Esophagus mucosa (tissue), 1 donor: Measurements from ENCODE around the gene GDE1. TPM values are rescaled to one million over a fixed set of nuclear protein-coding genes. Genes with fewer than 3 reads are reported as not detected.
"Not testable (repeated sequence)": the region's sequence is repeated elsewhere in the genome, so short reads cannot be mapped to it uniquely, and the experiment has no call there.

Experiments used
- ATAC-seq: fragments of 200-7000 bp; cut with Tn5 transposase; one replicate; pipeline ENCODE4 v1.9.1; 2020
- total RNA-seq: library from RNA; stranded (reverse); gene quantifications from one replicate; pipeline ENCODE4 v1.2.4, GENCODE V29; 2023
- donor health status: DM: yes; HTN: yes; CAD: no.

The GDE1 gene, protein sequence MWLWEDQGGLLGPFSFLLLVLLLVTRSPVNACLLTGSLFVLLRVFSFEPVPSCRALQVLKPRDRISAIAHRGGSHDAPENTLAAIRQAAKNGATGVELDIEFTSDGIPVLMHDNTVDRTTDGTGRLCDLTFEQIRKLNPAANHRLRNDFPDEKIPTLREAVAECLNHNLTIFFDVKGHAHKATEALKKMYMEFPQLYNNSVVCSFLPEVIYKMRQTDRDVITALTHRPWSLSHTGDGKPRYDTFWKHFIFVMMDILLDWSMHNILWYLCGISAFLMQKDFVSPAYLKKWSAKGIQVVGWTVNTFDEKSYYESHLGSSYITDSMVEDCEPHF
- 29.9 TPM for total RNA-seq

DNA sequence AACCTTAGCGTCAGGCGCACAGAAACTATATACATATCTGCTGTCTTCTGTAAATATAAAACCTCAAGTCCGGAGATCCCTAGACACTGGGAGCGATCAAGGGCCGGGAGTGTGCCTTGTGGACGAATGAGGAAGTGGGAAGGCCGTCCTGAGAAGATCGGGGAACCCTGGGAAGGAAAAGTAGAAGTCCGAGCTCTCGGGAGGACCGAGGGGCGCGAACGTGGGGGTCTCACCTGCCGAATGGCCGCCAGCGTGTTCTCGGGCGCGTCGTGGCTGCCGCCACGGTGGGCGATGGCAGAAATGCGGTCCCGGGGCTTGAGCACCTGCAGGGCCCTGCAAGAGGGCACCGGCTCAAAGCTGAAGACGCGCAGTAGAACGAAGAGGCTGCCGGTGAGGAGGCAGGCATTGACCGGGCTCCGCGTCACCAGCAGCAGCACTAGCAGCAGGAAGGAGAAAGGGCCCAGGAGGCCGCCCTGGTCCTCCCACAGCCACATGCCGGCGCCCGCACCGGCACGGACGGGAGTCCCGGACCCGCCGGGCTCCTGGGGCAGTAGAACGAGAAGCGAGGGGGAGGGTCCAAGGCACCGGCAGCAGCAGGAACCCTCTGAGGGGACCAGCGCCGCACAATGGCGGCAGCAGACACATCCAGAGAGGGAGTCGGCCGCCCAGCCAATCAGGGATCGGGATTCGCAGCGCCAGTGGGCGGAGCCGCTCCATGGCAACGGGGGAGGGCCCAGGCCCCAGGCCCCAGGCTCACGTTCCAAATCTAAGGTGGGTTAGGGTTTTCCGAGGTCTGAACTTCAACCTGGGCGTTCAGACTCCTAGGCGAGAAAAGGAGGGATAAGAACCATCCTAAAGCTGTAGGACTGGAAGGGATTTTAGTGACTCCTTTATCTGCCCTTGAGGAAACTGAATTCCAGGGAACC, at the start of gene GDE1:
Gene GDE1, minus strand, starts transcription at position 628 of the 926 bp plus-strand sequence. Its CDS starts 134 bp downstream, at position 494.
- ATAC-seq, result peak; percentile 77

DNA sequence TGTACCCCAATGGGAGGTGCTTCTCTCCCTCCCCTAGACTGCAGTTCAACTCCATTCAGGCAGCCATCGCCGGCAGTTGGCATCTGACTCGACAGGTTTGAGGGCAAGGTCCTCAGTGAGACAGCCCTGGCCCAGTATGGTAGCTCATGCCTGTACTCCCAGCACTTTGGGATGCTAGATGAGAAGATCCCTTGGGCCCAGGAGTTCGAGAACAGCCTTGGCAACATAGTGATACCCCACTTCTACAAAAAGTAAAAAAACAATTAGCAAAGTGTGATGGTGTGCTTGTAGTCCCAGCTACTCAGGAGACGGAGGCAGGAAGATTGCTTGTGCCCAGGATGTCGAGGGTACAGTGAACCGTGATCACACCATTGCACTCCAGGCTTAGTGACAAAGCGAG, 45.7 kb upstream of the GDE1 start:
- no peak for ATAC-seq

DNA sequence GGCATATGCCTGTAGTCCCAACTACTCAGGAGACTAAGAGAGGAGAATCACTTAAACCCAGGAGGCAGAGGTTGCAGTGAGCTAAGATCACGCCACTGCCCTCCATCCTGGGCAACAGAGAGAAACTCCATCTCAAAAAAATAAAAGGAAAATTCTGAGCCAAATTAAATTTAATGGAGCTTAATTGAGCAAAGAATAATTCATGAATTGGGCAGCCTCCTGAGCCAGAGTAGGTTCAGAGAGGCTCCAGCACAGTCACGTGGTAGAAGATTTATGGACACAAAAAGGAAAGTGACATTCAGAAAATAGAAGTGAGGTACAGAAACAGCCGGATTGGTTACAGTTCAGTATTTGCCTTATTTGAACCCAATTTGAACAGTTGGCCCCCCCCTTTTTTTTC, 44.5 kb upstream of the GDE1 start:
- ATAC-seq, result no peak

DNA sequence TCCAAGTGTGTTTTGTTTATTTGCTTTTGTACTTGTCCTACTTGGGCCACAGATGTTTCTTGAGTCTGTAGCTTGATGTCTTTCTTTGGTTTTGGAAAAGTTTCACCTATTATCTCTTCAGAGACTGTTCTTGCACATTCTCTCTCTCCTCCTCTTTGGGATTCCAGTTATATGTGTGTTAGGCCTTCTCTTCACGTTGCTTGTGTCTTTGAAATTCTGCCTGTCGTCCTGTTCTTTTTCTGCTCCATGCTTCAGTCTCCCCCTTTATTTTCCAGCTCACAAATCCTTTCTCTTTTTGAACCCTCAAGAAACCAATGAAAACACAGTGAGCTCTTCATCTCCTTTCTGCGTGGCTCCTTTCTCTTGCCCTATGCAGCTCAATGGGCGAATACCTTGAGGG, 41.5 kb upstream of the GDE1 start:
- ATAC-seq, result no peak

DNA sequence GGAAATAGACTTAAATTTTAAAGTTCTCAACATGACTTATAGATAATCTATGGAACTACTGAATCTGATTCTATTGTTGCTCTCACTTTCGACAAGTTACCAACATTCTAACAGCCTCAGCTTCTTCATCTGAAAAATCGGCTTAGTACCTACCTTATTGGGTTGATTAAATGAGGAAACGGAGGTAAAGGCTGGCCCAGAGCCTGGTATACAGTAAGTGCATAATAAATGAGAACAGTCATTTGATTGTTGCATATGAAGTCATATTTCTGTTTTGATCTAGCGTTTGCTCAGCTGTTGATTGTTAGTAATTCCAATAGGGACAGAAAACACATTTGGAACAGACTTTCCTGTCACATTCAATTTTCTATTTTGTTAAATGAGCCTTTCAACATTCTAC, 38.2 kb upstream of the GDE1 start:
- ATAC-seq, result no peak

DNA sequence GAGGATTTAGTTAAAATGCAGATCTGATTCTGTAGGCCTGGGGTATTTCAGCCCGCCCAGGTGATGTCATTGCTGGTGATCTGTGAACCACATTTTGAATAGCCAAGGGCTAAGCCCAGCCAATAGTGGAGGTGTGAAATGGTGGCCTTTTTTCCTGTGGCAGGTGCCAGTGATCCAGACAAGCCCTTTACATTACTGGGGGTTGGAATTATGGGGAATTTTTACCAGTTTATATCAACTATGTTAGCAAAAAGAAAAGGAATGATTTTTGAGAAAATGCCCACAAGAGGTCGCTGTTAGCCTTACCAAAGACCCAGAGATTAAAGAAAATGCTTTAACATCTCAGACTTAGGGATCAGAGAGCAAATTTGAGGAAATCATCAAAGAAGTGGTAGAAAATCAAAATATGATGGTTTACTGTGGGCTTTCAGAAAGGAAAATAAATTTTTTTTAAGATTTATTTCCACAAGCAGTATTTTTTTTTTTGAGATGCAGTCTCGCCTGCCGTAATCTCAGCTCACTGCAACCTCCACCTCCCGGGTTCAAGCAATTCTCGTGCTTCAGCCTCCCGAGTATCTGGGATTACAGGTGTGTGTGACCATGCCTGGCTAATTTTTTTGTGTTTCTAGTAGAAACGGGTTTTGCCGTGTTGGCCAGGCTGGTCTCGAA, 37.5 kb upstream of the GDE1 start:
- ATAC-seq, result no peak

DNA sequence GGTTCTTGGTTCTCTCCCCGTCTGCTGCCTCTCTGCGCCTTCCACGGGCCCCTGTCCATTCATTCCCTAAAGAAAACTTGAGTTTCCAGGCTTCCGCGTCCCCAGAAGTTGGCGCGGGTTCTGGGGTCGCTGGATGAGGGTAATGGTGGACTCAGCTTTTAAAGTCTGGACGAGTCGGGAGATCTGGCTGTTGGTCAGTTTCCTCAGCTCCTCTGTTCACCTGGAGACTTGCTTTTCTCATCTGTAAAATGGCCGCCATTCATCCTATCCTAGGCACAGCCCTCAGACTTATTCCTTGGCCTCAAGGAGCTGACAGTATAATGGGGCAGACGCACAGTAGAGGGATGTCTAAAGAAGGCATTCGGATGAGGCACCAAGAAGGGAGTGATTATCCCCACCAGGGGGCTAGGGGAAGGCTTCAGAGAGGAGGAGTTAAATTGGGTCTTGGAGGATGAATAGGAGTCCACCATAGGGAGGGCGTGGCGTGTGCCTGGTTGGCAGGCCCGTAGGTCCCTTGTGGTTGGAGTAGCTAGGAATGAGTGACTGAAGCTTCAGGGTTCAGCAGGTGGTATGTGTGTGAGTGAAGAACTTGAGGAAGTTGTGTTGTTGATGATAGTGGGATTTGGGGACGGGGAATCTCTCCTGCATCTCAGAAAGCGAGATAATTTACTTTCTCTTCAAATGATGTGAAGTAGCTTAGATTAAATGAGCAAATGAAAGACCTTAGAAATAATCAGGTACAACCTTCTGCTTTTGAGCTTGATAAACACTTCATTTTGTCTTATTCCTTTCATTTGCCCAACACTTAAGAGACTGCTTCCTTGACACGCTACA, 34.3 kb upstream of the GDE1 start:
- peak; percentile 2 for ATAC-seq

DNA sequence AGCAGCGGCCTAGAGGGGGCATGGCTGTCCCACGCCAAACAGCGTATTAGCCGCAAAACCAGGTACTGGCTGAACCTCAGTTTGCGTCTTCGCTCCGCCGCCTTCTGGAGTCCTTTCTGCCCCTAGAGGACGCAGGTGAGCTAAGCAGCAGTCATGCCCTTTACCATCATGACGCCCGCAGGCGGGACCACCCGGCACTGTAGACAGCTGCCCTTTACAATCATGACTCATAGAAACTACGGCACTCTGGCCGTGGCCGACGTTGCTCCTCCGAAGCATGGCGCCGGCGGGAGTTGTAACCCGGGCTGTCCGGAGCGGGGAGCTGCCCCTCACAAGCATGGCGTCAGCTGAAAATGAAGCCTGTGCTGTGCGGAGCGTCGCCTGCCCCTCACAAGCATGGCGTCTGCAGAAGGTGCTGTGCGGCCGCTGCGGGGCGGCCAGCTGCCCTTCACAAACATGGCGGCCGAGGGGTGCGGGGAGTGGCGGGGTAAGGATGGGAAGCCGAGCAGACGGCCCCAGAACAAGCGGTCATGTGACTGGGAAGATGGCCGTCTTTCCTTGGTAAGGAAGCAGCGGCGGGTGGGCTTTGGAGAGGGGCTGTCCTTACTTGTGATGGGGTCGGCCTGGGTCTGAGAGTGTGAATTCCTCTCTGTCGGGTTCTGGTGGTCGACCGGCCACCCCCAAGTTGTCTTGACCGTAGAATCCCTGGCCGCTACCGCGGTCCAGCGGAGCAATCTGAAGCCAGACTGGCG, 33.5 kb upstream of the GDE1 start, which contains the start of gene VPS35L:
Gene VPS35L, plus strand, starts transcription at position 518 of the 752 bp plus-strand sequence. Its CDS starts 27 bp downstream, at position 545.
- ATAC-seq, result peak; percentile 98

DNA sequence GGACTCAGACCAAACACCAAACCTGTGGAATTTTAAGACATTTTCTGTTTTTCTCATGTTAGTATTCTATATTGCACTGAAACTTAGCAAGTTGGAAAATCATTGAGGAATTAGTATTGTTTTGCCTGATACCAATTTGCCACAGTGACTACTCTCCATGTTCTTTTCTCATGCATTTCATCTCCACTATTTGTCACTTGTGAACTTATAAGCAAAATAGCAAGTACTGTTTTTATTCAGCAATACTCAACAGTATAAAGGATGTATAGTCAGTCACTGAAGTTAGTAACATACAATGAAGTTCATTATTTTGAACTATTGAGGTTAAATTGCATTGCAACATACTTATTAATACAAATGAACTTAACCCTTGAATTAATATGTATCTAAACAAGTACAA, 27.8 kb upstream of the GDE1 start:
- ATAC-seq, result no peak

DNA sequence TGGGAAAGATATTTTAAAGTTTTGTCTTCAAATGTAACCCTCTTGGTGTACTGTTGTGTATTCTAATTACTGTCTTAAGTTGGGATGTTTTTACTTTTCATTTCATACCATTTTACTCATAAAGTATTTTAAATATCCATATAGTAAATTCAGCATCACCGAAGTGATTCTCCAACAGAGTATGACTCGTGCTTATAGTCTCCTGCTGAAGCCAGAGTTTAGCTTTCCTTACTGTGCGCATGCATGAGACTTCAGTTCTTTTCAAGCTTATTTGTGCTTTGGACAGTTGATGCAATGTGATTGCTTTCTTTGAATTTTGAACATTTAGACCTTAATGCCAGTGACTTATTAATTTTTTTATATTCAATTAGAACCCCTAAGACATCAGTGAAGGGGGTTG, 26.2 kb upstream of the GDE1 start:
- no peak for ATAC-seq

DNA sequence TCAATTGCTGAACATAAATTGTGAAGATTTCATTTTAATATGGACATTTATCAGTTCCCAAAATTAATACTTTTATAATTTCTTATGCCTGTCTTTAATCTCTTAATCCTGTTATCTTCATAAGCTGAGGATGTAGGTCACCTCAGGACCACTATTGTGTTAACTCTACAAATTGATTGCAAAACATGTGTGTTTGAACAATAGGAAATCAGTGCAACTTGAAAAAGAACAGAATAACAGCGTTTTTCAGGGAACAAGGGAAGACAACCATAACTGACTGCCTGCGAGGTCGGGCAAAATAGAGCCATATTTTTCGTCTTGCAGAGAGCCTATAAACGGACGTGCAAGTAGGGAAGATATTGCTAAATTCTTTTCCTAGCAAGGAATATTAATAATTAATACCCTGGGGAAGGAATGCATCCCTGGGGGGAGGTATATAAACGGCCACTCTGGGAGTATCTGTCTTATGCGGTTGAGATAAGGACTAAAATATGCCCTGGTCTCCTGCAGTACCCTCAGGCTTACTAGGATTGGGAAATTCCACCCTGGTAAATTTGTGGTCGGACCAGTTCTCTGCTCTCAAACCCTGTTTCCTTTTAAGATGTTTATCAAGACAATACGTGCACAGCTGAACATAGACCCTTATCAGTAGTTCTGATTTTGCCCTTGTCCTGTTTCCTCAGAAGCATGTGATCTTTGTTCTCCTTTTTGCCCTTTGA, 21.5 kb upstream of the GDE1 start:
- not testable (repeated sequence) for ATAC-seq

DNA sequence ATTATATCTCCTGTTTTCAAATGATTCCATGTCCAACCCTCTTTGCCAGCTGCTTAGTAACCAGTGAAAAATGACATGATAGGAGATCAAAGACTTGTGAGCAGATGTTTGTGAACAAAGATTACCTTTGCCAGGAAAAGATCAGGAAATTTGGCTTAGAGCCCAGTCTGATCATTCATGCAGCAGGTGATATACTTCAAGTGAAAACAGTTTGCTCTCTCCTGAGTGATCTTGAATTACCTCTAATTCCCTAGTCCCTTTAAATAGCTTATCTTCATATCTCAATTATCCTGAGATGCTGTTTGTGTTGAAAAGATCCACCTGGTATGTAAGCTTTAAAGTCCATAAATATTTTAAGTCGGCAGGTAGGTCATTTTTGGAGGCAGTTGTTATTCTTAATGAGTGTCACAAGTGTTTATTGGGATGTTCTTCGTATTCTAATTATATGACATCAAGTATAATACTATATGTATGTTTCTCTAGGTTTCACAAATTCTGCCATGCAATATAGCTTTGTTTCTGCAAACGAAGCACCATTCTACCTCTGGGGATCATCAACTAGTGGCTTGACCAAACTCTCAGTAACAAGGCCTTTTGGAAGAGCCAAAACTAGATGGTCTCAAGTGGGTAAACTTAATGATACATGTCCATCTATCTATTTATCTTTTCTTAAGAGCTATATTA, 20.4 kb upstream of the GDE1 start:
- no peak for ATAC-seq

DNA sequence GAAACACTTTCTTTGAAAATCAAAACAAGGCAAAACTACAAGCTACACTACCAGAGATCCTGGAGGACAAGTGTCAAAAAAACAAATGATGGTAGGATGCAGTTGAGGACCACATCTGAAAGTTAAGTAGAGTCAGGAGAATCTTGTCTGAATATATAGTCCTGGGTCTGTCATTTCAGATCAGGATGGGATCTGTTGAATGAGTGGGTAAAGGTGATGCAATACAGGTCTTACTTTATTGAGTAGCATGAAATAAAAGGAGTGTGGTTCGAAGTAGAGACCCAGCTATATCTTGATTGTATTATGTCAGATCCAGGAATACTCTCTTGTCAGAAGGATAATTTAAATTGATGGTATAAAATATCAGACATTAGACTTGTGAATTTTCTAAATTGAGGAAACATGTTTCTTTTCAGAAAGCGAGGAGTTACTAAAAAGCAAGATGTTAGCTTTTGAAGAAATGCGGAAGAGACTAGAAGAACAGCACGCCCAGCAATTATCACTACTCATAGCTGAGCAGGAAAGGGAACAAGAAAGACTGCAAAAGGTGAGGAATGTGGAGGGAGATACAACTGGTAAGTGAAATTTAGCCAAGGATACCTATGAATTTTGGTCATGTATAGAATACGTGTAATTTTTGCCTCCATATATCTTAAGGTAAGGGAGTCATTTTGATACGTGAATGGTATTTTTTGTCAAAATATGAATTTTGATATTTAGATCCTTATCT, 18.5 kb upstream of the GDE1 start:
- no peak for ATAC-seq

DNA sequence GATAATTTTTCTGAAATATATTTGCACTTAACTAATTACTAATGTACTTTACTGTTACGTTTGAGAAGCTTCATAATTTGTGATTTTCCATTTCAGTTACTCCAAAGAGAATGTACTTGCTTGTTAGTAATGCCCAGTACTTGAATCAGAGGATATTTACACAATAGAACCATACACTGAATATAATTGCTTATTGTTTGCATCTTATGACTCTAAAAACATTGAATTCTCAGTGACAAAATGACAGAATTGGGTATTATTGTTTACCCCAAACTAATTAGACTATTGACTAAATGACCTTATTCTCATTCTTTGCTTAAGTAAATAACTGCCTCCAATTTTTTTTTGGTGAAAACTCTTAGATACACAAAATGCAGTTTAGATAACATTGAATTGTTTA, 10.7 kb upstream of the GDE1 start:
- no peak for ATAC-seq

DNA sequence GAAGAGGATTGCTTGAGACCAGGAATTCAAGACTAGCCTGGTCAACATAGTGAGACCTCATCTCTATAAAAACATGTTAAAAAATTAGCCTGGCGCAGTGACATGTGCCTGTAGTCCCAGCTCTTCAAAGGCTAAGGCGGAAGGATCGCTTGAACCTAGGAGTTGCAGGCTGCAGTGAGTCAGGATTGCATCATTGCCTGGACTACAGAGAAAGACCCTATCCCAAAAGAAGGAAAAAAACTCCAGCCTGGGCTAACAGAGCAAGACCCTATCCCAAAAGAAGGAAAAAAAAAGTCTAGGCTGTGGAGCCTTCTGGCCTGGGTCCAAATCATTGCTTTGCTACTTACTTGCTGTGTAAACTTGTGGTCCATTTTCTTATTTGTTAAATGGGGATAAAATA, 6.8 kb upstream of the GDE1 start:
- ATAC-seq, result no peak

DNA sequence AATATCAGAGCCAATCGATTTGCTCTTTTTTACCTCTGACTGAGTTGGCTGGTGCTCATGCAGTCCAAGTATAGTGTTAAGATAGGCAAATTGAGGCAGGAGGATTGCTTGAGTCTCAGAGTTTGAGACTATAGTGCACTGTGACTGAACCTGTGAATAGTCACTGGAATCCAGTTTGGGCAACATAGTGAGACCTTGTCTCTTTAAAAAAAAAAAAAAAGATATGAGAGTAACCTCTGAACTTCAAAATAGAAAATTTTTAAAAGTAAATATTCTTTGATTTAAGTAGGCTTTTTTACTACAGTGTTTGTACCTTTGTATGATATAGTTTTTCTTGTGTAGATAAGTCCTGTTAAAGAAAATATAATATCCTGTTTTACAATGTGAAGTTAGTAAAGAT, 5.3 kb upstream of the GDE1 start:
- ATAC-seq, result no peak

DNA sequence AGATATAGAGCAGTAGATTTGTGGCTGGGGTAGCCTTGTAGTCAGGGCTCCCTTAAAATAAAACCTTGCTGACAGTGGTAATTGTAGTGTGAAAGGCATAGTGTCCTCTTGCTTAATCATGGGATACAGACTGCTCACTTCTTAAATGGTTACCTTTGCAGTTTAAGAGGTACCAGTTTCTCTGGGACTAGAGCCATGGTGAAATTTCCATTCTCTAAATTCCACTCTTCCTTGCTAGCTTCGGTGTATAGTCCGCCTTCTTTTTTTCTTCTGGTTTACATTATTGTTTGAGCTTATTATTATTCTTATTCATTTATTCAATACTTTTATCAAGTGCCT, 3.5 kb upstream of the GDE1 start:
- ATAC-seq, result no peak

DNA sequence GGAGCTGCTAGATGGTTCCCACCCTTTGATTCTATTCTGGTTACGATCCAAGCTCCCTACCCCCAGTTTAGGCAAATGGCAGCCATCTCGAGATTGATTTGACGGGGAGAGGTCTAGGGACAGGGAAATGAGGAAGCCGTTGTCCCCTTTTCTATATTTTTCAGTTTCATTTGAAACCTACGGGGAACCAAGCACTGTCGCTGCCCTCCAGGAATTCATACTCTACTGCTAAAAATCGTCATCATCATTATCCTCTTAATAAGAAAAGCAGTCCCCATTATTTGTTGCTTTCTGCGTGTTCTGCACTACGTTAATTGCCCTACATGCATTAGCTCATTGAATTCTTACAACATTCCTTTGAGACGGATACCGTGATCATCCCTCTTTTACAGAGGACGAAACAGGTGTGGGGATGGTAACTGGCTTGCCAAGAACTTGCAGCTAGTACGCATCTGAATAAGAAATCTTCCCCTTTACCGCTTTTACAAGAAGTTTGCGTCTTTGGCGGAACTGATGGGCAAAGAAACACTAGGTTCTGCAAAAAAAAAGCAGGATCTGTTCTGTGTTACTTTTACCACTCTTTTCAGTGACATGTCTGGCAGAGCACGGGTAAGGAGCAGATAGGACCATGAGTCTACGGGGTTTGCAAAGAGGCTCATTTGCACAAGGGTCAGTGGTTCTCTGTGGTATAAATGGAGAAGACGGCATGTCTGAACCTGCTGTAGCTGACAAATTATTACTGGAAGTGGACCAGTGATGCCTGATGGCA, 2.9 kb upstream of the GDE1 start:
- ATAC-seq, result no peak

DNA sequence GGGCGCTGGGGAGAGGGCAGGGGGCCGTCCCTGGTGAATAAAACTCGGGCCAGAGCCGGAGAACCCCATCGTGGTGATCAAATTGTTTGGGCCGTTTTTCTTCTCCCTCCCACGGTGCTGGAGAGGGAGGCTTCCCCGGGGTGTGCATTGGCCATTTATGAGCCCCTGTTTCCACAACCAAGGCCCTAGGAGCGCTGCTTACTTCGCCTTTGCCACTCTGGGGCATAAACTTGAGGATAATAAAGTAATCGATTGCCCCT, 2.4 kb upstream of the GDE1 start:
- ATAC-seq, result peak; percentile 2
